T-helper 2 cell treated with Interferon-gamma antibody and Interleukin-4, amounts not matched to agents 5 μg/mL and 100 μg/mL, for 36 hours (primary cell): ENCODE results near the gene UNK.
A peak's percentile ranks its signal among the peaks of the same experiment; 100 is the strongest.
"Not testable (repeated sequence)": the region's sequence is repeated elsewhere in the genome, so short reads cannot be mapped to it uniquely, and the experiment has no call there.

Source experiments
- DNase-seq: peaks from one replicate; pipeline ENCODE4 v3.0.0; 2021; ENCODE audit warnings: low spot score
- H3K27ac Mint-ChIP-seq: one replicate; pipeline ENCODE4 v1.8.0; 2021; ENCODE audit warnings: mild to moderate bottlenecking, mixed read lengths
- H3K27me3 Mint-ChIP-seq: one replicate; pipeline ENCODE4 v1.8.0; 2021; ENCODE audit warnings: low read depth, mixed read lengths
- H3K36me3 Mint-ChIP-seq: one replicate; pipeline ENCODE4 v1.8.0; 2021; ENCODE audit warnings: low read depth, mixed read lengths
- H3K4me1 Mint-ChIP-seq: one replicate; pipeline ENCODE4 v1.8.0; 2021; ENCODE audit warnings: low read depth, mixed read lengths
- H3K4me3 Mint-ChIP-seq: one replicate; pipeline ENCODE4 v1.8.0; 2022; ENCODE audit warnings: mild to moderate bottlenecking, moderate library complexity, mixed read lengths
- H3K9me3 Mint-ChIP-seq: one replicate; pipeline ENCODE4 v1.8.0; 2021; ENCODE audit warnings: mixed read lengths

UNK gene

GRCh38 chr17:75759457-75759856 lies 25.1 kb upstream of the UNK start:
- peaks cover 9% of the 10 kb centered on the region for H3K4me1 Mint-ChIP-seq
- no peak overlapping the region for H3K4me3 Mint-ChIP-seq
- no peaks in the 10 kb centered on the region for H3K27me3 Mint-ChIP-seq
- no peaks in the 10 kb centered on the region for H3K9me3 Mint-ChIP-seq
- no peak for DNase-seq
- H3K36me3 Mint-ChIP-seq, result no peaks in the 10 kb centered on the region
- H3K27ac Mint-ChIP-seq, result no peak overlapping the region

GRCh38 chr17:75759978-75760640 lies 24.5 kb upstream of the UNK start:
- not testable (repeated sequence) for H3K36me3 Mint-ChIP-seq, H3K4me1 Mint-ChIP-seq, H3K4me3 Mint-ChIP-seq

GRCh38 chr17:75762513-75763268 lies 21.9 kb upstream of the UNK start:
- Mint-ChIP-seq H3K4me1 (peaks cover 5% of the 10 kb centered on the region), H3K36me3 (no peaks in the 10 kb centered on the region), H3K9me3 (no peaks in the 10 kb centered on the region), H3K27ac (peak overlapping the region; percentile 10), H3K27me3 (no peaks in the 10 kb centered on the region), H3K4me3 (peak overlapping the region; percentile 52)
- DNase-seq, result no peak

More at GRCh38 chr17:75759978-75760640, 24.5 kb upstream of the UNK start:
- not testable (repeated sequence) for H3K9me3 Mint-ChIP-seq, DNase-seq, H3K27me3 Mint-ChIP-seq, H3K27ac Mint-ChIP-seq

GRCh38 chr17:75763269-75763607 lies 21.4 kb upstream of the UNK start:
- H3K4me1 Mint-ChIP-seq, result peaks cover 5% of the 10 kb centered on the region
- no peaks in the 10 kb centered on the region for H3K9me3 Mint-ChIP-seq
- H3K27me3 Mint-ChIP-seq, result no peaks in the 10 kb centered on the region
- peak overlapping the region; percentile 52 for H3K4me3 Mint-ChIP-seq
- DNase-seq, result no peak
- H3K36me3 Mint-ChIP-seq, result no peaks in the 10 kb centered on the region
- peak overlapping the region; percentile 10 for H3K27ac Mint-ChIP-seq

GRCh38 chr17:75763613-75764416 lies 20.8 kb upstream of the UNK start:
- no peaks in the 10 kb centered on the region for H3K36me3 Mint-ChIP-seq
- H3K27me3 Mint-ChIP-seq, result no peaks in the 10 kb centered on the region
- H3K4me3 Mint-ChIP-seq, result peak overlapping the region; percentile 81
- peak overlapping the region; percentile 70 for H3K27ac Mint-ChIP-seq
- no peak for DNase-seq
- no peaks in the 10 kb centered on the region for H3K9me3 Mint-ChIP-seq
- peaks cover 5% of the 10 kb centered on the region for H3K4me1 Mint-ChIP-seq

- Mint-ChIP-seq H3K4me1 (peaks cover 5% of the 10 kb centered on the region), H3K36me3 (no peaks in the 10 kb centered on the region), H3K9me3 (no peaks in the 10 kb centered on the region), H3K4me3 (peak overlapping the region; percentile 81), H3K27me3 (no peaks in the 10 kb centered on the region), H3K27ac (peak overlapping the region; percentile 70)
- no peak for DNase-seq
These were observed 20.2 kb upstream of the UNK start for GRCh38 chr17:75764417-75764710.

GRCh38 chr17:75764711-75765421 lies 19.7 kb upstream of the UNK start, which contains the start of gene GALK1:
GALK1 (minus strand) TSS chr17:75765192; CDS start chr17:75765136, 56 bp downstream.
- Mint-ChIP-seq H3K4me1 (peaks cover 5% of the 10 kb centered on the region), H3K9me3 (no peaks in the 10 kb centered on the region), H3K4me3 (peak within 1 kb of the TSS; percentile 81), H3K27me3 (no peaks in the 10 kb centered on the region), H3K36me3 (no peaks in the 10 kb centered on the region), H3K27ac (peak within 1 kb of the TSS; percentile 70)
- peak; percentile 75 for DNase-seq

- peaks cover 5% of the 10 kb centered on the region for H3K4me1 Mint-ChIP-seq
- no peak overlapping the region for H3K27ac Mint-ChIP-seq
- DNase-seq, result no peak
- no peaks in the 10 kb centered on the region for H3K9me3 Mint-ChIP-seq
- H3K4me3 Mint-ChIP-seq, result peak overlapping the region; percentile 45
- H3K27me3 Mint-ChIP-seq, result no peaks in the 10 kb centered on the region
- H3K36me3 Mint-ChIP-seq, result no peaks in the 10 kb centered on the region
These were observed 18.6 kb upstream of the UNK start for GRCh38 chr17:75765981-75766380.

- no peak for DNase-seq
- Mint-ChIP-seq H3K27ac (no peak overlapping the region), H3K36me3 (no peaks in the 10 kb centered on the region), H3K27me3 (no peaks in the 10 kb centered on the region), H3K4me1 (peaks cover 5% of the 10 kb centered on the region), H3K4me3 (no peak overlapping the region), H3K9me3 (no peaks in the 10 kb centered on the region)
These were observed 16.7 kb upstream of the UNK start for GRCh38 chr17:75767881-75768280.

- H3K36me3 Mint-ChIP-seq, result no peaks in the 10 kb centered on the region
- H3K27ac Mint-ChIP-seq, result no peak overlapping the region
- no peaks in the 10 kb centered on the region for H3K27me3 Mint-ChIP-seq
- H3K9me3 Mint-ChIP-seq, result no peaks in the 10 kb centered on the region
- H3K4me1 Mint-ChIP-seq, result no peaks in the 10 kb centered on the region
- no peak for DNase-seq
- H3K4me3 Mint-ChIP-seq, result no peak overlapping the region
These were observed 15.1 kb upstream of the UNK start for GRCh38 chr17:75769536-75769935.

- Mint-ChIP-seq H3K27me3 (no peaks in the 10 kb centered on the region), H3K4me3 (no peak overlapping the region), H3K4me1 (peaks cover 8% of the 10 kb centered on the region), H3K9me3 (no peaks in the 10 kb centered on the region), H3K36me3 (peaks cover 13% of the 10 kb centered on the region), H3K27ac (no peak overlapping the region)
- DNase-seq, result no peak
These were observed 13.0 kb upstream of the UNK start for GRCh38 chr17:75771334-75772281.

- Mint-ChIP-seq H3K4me1 (peaks cover 22% of the 10 kb centered on the region), H3K9me3 (no peaks in the 10 kb centered on the region), H3K27ac (no peak overlapping the region), H3K27me3 (no peaks in the 10 kb centered on the region), H3K4me3 (no peak overlapping the region), H3K36me3 (peaks cover 29% of the 10 kb centered on the region)
- DNase-seq, result no peak
These were observed 11.3 kb upstream of the UNK start for GRCh38 chr17:75773121-75773807.
